Peyer's patch (tissue), 4 donors: ENCODE results near the gene SOX18.

Experiments used
- POLR2A ChIP-seq, 2 donors: fragments of 450-650 bp; IDR thresholded peaks; one replicate each; pipeline ENCODE4 v1.5.1; 2017; ENCODE audit warnings: antibody characterized with exemption in 2 of 2, mild to moderate bottlenecking in 2 of 2, moderate library complexity in 2 of 2
- TF ChIP-seq, protein P1 (sequence below), 6 experiments: fragments of 450-650 bp in 4 of 6; fragments of 200-600 bp in 2 of 6; sonication (generic) in 1 of 6; IDR thresholded peaks; one replicate each; pipeline ENCODE4 v1.5.1; 2017 to 2019; ENCODE audit warnings: antibody characterized with exemption in 6 of 6, mild to moderate bottlenecking in 3 of 6, moderate library complexity in 1 of 6

DNA sequence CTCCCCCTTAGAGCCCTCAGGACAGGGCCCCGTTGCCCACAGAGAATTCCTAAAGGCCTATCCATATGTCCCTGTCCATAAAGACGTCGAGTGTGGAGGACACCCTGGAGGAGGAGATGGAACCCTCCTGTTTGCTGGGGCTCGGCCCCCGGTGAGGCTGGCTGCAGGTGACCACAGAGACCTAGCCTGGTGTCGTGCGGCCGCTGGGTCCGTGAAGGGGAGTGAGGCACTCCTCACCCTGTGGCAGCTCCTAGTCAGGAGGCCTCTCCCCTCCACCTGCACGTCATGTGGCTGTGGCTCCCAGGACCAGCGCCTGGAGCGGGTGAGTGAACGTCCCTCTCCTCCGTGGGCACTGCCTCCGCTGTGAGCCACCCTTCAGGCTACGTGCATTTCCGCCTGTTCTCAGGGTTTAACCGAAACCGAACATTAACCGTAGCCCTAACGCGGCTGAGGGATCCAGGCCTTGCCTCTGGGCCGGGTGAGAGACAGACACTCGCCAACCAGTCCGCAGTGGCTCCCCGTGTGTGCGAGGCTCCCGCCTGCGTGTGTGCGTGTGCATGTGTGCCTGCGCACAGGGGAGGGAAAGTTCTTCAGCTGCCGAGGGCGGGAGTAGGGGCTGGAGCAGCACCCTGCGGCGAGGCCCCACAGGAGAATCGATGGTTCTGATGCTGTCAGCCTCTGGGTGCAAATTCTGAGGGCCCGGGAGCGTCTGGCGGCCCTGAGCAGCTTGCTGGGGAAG lies 7.6 kb upstream of the SOX18 start:
- TF ChIP-seq POLR2A (IDR thresholded peaks at IDR 0.05) = no peak
- TF ChIP-seq, protein P1, sequence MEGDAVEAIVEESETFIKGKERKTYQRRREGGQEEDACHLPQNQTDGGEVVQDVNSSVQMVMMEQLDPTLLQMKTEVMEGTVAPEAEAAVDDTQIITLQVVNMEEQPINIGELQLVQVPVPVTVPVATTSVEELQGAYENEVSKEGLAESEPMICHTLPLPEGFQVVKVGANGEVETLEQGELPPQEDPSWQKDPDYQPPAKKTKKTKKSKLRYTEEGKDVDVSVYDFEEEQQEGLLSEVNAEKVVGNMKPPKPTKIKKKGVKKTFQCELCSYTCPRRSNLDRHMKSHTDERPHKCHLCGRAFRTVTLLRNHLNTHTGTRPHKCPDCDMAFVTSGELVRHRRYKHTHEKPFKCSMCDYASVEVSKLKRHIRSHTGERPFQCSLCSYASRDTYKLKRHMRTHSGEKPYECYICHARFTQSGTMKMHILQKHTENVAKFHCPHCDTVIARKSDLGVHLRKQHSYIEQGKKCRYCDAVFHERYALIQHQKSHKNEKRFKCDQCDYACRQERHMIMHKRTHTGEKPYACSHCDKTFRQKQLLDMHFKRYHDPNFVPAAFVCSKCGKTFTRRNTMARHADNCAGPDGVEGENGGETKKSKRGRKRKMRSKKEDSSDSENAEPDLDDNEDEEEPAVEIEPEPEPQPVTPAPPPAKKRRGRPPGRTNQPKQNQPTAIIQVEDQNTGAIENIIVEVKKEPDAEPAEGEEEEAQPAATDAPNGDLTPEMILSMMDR (IDR thresholded peaks at IDR 0.05) = no peak
